Measurements from ENCODE around the gene SEPTIN7. TPM values are rescaled to one million over a fixed set of nuclear protein-coding genes. Genes with fewer than 3 reads are reported as not detected.
A peak's percentile ranks its signal among the peaks of the same experiment; 100 is the strongest.

Gene SEPTIN7
- total and polyA plus RNA-seq, 2 donors (not counting 1 experiment from before 2014, with no cell fraction given), result 181 to 576 TPM

GRCh38 chr7:35831208-35831607 is 30.4 kb downstream of the SEPTIN7 start:
- Histone ChIP-seq H3K4me2 (ENCODE audit: extremely low read depth, insufficient read depth, low read length) (peak overlapping the region; percentile 54), H3K9ac (ENCODE audit: insufficient read depth, low read length) (no peak overlapping the region), H3K4me3 (replicated peaks in 1 of 4; ENCODE audit: control extremely low read depth in 1 of 4, insufficient read depth in 1 of 4, low read depth in 3 of 4, low read length in 4 of 4) (no peak overlapping the region), H3K79me2 (ENCODE audit: control insufficient read depth, insufficient read depth, low read length) (peaks cover 90% of the 10 kb centered on the region), H3K27ac (ENCODE audit: insufficient read depth, low read length) (no peak overlapping the region), H3K9me3 (ENCODE audit: control insufficient read depth, insufficient read depth, low read depth, low read length) (no peaks in the 10 kb centered on the region), H2AFZ (ENCODE audit: low read length) (no peak overlapping the region), H4K20me1 (ENCODE audit: control insufficient read depth, extremely low read depth, insufficient read depth, low read length) (peaks cover 2% of the 10 kb centered on the region), H3K27me3 (ENCODE audit: control insufficient read depth, insufficient read depth, low read length) (no peaks in the 10 kb centered on the region), H3K4me1 (ENCODE audit: control insufficient read depth, extremely low read depth, insufficient read depth, low read length) (peaks cover 7% of the 10 kb centered on the region), H3K36me3 (ENCODE audit: control insufficient read depth, insufficient read depth, low read length) (peaks cover 2% of the 10 kb centered on the region)
- TF ChIP-seq EZH2 (IDR thresholded peaks at IDR 0.05; ENCODE audit: low read length, missing control alignments), result no peak
- no peak for TF ChIP-seq CTCF (conservative IDR thresholded peaks at IDR 0.05 in 1 of 2, IDR thresholded peaks at IDR 0.05 in 1 of 2; ENCODE audit: low read depth in 1 of 2, low read length in 2 of 2)
- DNase-seq (ENCODE audit: low read depth in 2 of 2), result peak; percentile 9 to 62

- Histone ChIP-seq H3K4me2 (ENCODE audit: extremely low read depth, insufficient read depth, low read length) (no peak overlapping the region), H3K27ac (ENCODE audit: insufficient read depth, low read length) (no peak overlapping the region), H4K20me1 (ENCODE audit: control insufficient read depth, extremely low read depth, insufficient read depth, low read length) (no peaks in the 10 kb centered on the region)
Measured at GRCh38 chr7:35839860-35840854, 39.3 kb downstream of the SEPTIN7 start.

More at GRCh38 chr7:35839860-35840854, 39.3 kb downstream of the SEPTIN7 start:
- peak; percentile 33 to 70 for DNase-seq (ENCODE audit: low read depth in 2 of 2)
- Histone ChIP-seq H3K36me3 (ENCODE audit: control insufficient read depth, insufficient read depth, low read length) (no peaks in the 10 kb centered on the region), H3K9ac (ENCODE audit: insufficient read depth, low read length) (no peak overlapping the region), H3K4me3 (replicated peaks in 1 of 4; ENCODE audit: control extremely low read depth in 1 of 4, insufficient read depth in 1 of 4, low read depth in 3 of 4, low read length in 4 of 4) (no peak overlapping the region), H3K4me1 (ENCODE audit: control insufficient read depth, extremely low read depth, insufficient read depth, low read length) (peaks cover 2% of the 10 kb centered on the region), H3K79me2 (ENCODE audit: control insufficient read depth, insufficient read depth, low read length) (peaks cover 66% of the 10 kb centered on the region), H3K27me3 (ENCODE audit: control insufficient read depth, insufficient read depth, low read length) (no peaks in the 10 kb centered on the region), H3K9me3 (ENCODE audit: control insufficient read depth, insufficient read depth, low read depth, low read length) (no peaks in the 10 kb centered on the region), H2AFZ (ENCODE audit: low read length) (no peak overlapping the region)
- TF ChIP-seq CTCF (conservative IDR thresholded peaks at IDR 0.05 in 1 of 2, IDR thresholded peaks at IDR 0.05 in 1 of 2; ENCODE audit: low read depth in 1 of 2, low read length in 2 of 2) (no peak), EZH2 (IDR thresholded peaks at IDR 0.05; ENCODE audit: low read length, missing control alignments) (no peak)

Measured in fibroblast of lung (primary cell).